ENCODE measurements around the gene PTGFR.

DNA sequence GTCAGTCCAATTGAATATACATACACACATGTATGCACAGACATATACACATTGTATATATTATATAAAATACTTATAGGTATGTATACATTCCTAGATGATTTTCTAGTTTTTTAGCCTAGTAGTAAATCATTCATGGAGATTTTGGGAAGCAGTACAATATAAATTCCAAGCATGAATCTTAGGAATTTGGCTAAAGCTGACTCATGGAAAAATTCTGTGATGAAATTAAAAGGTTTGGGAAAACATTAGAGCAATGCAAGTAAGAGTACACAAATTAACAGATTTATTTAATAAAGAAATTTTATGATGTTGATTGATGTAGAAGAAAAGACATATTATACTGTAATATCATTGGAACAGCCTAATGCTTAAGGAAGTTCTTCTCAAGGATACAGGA is 43.7 kb upstream of the PTGFR start:
- TF ChIP-seq CTCF (IDR thresholded peaks at IDR 0.05) (no peak), EZH2 (IDR thresholded peaks at IDR 0.05; ENCODE audit: borderline replicate concordance, insufficient read depth, low read depth, low read length, poor library complexity, severe bottlenecking) (no peak)

All from B cell (primary cell).